8988T (cell line): ENCODE results near the gene GPR152.

Experiments
- DNase-seq: peaks from one replicate; pipeline ENCODE4 v3.0.0; 2011

Gene GPR152

DNA sequence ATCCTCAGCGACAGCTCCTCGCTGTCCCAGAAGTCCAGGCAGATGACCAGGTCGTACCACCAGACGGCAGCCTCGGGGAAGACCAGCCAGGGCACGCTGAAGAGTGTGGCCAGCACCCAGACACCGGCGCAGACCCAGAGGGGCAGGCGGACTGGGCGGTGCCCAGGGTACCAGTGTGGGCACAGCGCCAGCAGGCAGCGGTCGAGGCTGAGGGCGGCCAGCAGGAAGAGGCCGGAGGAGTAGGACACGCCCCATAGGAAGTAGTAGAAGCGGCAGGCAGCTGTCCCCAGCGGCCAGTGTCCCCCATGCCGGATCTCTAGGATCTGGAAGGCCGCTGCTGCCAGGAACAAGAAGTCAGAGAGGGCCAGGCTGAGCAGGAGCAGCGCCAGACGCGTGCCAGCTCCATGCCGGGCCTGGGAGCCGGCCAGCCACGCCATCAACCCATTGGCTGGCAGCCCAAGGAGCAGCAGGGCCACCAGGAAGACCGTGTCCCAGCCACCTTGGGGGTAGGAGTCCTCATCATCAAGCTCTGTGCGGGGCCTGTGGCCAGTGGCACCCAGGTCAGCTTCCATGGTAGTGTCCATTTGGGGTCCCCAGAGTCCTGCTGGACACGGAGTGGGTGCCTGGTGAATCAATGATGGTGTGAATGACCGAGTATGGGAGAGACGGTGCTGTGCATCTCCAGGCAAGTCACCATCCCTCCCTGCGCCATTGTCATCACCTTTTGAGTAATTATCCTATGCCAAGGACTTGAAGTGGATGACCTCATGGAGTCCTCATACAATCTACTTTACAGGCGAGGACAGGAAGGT is at the start of gene GPR152:
Gene GPR152, minus strand, starts transcription at position 589 of the 812 bp plus-strand sequence. Its CDS starts 5 bp downstream, at position 584.
- DNase-seq = no peak

DNA sequence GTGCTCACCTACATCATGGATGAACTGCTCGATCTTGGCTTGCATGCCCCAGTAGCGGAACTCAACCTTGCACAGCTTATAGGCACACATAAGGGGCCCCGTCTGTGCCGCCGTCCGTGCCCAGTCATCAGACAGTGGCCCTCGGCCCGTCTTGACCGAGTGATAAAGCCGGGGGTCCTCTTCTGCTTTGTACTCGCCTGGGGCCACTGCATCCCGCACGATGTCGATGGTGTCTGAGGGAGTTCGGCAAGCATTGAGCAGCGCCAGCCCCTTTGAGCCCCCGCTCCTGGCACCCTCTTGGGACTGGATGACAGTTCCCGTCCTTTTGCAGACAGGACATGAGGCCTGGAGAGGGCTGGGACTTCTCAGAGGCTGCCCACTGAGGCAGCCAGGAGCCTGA is 49.3 kb upstream of the GPR152 start:
- DNase-seq = no peak

- DNase-seq = no peak
Observed at GRCh38 chr11:67500831-67501715, 48.5 kb upstream of the GPR152 start.

DNA sequence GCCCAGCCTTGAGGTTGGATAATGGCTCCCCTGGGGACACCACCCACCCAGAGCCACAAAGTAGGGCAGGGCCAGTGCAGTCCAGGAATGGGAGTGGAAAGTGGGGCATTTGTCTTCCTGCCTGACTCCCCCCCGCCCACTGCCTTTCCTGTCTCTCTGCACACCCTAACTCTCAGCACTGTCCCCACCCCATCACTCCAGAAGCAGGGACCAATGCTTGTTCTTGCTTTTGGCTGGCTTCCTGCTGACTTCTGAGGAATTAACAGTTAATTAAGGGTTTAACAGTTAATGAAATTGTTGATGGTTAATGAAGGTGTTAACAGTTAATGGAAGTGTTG is 47.9 kb upstream of the GPR152 start:
- no peak for DNase-seq

DNA sequence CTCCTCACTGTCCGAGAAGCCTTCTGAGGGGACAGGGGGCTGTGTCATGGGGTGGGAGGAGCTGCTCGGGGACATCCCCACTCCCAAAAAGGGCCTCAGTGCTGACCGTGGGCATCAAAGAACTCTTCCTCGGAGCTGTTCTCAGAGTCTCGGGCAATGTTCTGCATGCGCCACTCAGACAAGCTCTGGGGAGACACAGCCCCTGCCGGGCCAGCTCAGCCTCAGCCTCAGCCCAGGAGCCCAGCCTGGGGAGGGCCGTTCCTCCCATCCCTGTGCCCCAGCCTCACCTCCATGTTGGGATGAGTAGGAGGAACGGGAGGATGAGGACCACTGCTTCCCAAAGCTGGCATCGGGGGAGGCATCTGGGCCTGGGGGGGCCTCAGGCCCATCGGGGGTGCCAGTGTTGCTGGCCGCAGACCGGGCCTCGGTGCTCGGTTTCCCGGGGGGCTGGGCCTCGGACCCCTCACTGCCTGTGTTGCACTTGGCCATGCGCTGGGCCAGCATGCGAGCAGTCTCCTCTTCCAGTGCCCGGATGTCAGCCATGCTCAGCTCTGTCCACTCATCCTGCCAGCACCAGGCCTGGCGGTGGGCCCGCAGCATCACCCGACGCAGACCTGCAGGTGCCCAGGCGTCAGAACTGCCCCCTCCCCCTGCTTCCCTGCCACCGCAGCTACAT is 47.4 kb upstream of the GPR152 start:
- no peak for DNase-seq

DNA sequence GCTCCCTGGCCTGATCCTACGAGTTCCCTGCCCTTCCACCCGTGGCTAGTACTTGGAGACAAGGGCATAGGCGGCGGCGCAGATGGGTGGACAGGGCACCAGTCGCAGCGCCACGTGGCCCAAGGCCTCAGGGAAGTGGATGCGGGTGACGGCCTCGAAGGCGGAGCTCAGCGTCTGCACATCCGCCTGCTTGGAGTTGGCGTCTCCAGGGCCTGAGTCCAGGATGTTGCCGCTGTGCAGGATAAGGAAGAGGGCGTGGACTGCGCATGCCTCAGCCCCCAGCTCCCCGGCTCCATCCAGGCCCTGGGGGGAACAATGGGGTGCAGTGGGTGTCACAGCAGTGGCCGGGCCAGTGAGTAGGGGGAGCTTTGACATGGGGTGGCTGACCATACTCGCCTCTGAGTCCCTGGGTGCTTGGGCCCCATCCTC is 46.0 kb upstream of the GPR152 start:
- DNase-seq = no peak

GRCh38 chr11:67497656-67498291 is 45.2 kb upstream of the GPR152 start:
- no peak for DNase-seq

- no peak for DNase-seq
Observed at GRCh38 chr11:67496113-67496512, 43.6 kb upstream of the GPR152 start.

DNA sequence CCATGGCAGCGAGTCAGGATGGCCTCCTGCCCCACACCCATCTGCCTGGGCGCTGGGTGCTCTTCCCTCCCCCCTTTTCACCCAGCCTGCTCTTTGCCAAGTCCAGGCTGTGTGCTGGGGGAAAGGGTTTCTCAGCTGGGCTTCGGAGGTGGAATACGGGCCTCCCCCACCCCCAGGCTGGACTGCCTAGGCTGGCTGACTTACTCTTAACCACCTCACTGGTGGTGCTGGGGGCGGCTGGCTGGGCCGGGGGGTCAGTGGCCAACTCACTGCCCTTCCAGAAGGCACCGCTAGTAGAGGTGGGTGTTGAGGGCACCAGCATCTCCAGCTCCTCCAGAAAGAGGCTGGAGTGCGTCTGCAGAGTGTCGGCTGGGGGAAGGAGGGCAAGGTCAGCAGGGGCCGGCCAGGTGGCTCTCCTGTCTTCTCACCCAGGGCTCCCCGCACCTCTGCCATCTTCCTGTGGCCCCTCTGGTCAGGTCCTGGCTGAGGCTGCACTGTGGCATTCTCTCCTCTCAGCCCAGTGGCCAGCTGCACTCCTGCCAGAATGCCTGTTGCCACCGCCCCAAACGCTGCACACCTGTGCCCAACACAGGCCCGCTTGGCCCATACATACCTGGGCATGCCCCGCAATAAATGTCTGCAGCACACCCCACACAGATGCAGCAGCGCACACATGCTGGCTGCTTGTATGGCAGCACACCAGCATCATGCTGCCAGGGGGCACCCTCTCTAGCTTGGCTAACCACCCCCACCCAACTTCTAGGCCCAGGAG is 42.9 kb upstream of the GPR152 start:
- DNase-seq = no peak

DNA sequence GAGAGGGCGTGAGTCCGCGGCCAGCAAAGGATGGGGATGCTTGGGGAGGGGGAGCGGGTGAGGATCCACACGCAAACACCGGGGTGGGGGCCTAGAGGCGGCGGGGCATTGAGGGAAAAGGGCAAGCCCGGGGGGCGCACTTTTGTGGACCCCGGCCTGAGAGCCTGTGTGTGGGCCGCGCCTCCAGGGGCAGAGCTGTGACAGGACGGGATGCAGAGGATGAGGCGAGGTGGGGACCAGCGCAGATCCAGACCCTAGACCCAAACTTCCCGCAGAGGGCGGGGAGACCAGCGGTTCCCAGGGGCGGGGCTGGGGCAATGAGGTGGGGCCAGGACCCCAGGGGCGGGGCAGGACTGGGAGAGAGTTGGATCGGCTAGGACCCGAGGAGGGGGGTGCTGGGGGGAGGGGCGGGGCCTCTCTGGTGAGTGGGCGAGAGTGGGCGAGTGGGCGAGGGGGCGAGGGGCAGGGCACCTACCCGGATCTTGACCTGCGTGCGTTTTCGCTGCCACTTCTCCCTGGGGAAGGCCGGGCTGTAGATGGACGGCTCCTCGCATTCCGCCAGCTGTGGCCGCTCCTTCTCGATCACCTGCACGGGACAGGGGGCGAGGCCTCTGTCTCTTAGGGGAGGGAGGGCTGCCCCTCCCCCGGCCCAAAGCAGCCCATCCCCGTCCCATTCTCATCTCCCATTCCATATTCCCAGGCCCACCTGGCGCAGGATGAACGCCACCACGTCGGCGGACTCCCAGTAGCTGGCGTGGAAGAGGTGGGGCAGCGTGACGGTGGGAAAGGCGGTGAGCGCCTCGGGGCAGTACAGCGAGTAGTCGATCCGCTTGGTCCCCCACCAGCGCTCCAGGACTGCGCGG is 42.1 kb upstream of the GPR152 start:
- DNase-seq = peak; percentile 57

DNA sequence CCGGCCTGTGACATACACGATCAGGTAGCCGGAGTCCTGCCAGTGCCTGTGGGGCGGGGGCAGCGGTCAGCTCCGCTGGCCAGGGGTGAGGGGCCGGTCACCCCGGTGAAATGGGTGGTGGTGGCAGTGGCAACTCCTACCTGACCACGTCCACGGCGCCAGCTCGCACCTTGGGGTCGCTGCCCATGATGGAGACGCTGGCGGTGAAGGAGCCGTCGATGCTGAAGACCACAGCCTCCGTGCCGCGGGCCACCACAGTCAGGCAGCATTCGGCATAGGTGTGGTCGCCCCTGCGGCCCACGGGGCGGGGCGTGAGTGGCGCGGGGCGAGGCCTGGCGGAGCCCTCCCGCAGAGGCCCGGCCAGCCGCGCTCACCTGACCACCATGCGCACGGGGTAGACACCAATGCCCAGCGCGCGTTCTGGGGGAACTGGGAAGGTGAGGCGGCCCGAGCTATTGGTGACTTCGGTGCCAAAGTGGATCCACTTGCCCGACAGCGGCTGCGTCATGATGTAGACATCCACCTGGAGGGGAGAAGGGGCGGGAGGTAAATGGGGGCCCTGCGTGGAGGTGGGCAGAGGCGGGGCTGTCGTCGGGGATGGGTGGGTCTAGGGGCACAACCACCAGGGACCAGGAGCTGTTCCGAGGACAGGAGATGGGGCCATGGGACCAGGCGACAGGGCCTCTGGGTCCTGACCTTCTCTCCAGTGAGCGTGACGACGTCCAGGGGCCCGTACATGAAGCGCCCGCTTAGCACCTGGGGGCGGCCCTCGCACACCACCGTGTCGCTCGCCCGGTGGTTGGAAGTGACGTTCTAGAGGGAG is 41.2 kb upstream of the GPR152 start:
- no peak for DNase-seq

DNA sequence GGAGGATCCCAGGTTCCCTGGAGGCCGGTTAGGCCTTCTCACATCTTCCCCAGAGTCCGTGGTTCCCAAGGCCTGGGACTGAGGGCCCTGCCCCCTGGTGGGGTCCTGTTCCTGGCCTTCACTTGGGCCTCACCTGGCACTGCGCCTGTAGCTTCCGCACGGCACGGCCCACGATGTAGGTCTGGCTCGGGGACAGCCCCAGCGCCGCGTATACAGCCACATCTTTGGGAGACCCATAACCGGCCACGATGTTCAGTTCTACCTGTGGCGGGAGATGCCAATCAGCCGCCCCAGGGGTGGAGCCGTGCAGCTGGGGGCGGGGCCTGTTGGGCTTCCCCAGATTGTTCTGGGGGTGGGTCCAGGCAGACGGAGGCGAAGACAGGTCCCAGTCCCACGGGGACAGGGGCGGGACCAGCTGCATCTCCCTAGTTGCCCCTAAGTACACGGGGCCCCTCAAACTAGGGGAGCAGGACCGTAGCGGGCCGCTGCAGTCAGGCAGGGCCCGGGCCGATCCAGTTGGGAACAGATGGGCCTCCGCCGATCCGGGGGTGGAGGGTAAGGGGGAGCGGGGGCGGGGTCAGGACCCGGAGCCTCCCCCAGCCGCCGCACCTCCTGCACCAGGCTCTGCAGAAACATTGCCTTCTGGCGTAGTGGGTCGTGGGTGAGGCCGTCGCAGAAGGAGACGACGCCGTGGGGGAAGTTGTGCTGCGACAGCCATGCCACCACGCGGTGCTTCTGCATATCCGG is 40.4 kb upstream of the GPR152 start:
- peak; percentile 81 for DNase-seq

- DNase-seq = no peak
Observed at GRCh38 chr11:67492069-67492727, 39.7 kb upstream of the GPR152 start.

DNA sequence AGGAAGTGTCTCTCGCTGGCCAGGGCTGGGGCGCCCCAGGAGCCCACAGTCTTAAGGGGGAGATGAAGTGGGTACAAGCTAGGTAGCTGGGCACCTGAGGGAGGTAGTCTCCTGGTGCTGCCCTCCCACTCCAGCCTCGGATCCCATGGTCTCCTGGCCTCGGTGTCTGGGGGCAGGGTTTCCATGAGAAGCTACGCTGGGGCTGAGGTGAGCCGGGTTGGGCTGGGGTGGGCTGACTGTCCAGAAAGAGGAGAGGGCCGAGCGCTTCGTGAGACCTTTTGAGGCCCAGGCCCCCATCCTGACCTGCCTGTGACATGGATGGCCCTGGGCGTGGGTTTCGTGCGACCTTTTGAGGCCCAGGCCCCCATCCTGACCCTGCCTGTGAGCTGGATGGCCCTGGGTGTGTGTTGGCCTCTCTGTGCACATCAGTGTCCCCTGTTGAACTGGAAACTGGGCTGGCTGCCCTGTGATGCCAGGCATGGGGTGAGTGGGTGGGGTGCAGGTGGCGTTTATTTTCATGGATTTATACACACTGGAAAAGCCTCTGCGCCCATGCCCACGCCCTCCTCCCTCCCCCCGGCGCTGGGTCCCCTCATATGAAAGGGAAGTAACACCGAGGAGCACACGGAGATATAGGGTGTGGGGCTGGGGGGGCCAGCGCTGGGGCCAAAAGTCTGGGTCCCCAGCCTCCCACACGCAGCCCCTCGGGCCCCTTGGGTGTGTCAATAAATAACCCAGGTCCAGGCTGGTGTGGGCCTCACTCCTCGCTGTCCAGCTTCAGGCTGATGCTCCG is 38.9 kb upstream of the GPR152 start:
- no peak for DNase-seq

GRCh38 chr11:67490727-67491065 is 38.2 kb upstream of the GPR152 start:
- DNase-seq = no peak

DNA sequence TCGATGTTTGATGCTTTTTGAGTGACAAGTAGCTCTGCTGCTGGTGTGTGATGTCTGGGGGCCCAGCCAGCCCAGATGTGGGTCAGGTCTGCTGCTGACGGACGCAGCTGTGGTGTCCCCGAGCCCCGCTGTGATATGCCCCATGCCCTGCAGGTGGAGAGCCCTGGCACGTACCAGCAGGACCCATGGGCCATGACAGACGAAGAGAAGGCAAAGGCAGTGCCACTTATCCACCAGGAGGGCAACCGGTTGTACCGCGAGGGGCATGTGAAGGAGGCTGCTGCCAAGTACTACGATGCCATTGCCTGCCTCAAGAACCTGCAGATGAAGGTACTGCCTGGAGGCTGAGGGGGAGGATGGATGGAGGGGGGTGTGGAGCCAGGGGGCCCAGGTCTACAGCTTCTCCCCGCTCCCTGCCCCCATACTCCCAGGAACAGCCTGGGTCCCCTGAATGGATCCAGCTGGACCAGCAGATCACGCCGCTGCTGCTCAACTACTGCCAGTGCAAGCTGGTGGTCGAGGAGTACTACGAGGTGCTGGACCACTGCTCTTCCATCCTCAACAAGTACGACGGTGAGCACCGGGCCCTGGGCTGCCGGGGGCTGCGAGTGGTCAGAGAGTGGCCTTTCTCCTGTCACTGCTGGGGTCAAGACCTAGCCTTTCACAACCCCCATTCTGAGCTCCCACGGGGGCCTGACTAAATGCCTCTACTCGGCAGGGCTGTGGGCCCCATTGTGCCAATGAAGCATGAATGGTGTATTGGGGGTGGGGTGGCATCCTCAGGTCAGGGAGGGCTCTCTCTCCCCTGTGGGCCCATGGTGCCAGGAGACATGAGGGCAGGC is 37.6 kb upstream of the GPR152 start:
- DNase-seq = peak; percentile 59

GRCh38 chr11:67489203-67489884 is 36.8 kb upstream of the GPR152 start:
- DNase-seq = no peak
